Panc1 (cell line): ENCODE results near the gene DCAF16. TPM values are rescaled to one million over a fixed set of nuclear protein-coding genes. Genes with fewer than 3 reads are reported as not detected.

ENCODE experiments used
- ATAC-seq: fragments of 200-7000 bp; cut with Tn5 transposase; 2 replicates; pipeline ENCODE4 v1.9.1; 2020; ENCODE audit warnings: mild to moderate bottlenecking, moderate library complexity
- BruUV-seq: library from RNA; stranded (reverse); fragments of 400-500 nt; replicated peaks from 2 replicates; lab custom pipeline; 2021; lab: Mats Ljungman, UMichigan
- CTCF ChIA-PET: fragments of 300-600 bp; sonication (Branson Sonifier 250); formaldehyde crosslinking; loops from one replicate; lab custom pipeline; 2022; ENCODE audit warnings: antibody characterized with exemption; lab: Charles Lee
- POLR2A ChIA-PET: fragments of 300-600 bp; sonication (Branson Sonifier 250); formaldehyde crosslinking; loops from one replicate; lab custom pipeline; 2022; ENCODE audit warnings: antibody characterized with exemption; lab: Charles Lee
- DNase-seq: peaks from one replicate; pipeline ENCODE4 v3.0.0-alpha.2; 2010; ENCODE audit warnings: low read depth, low spot score
- H3K27ac ChIP-seq: 2 replicates; pipeline ENCODE4 v1.5.1; 2011; ENCODE audit warnings: mild to moderate bottlenecking, low read length, inconsistent platforms
- H3K27me3 ChIP-seq: fragments of 200-500 bp; sonication (Bioruptor generic); 2 replicates; pipeline ENCODE4 v1.6.0; 2014; ENCODE audit warnings: low read length, inconsistent platforms; ENCODE audit not compliant: control insufficient read depth, insufficient read depth
- H3K36me3 ChIP-seq: fragments of 200-500 bp; sonication (Bioruptor generic); 2 replicates; pipeline ENCODE4 v1.5.1; 2014; ENCODE audit warnings: inconsistent platforms, mild to moderate bottlenecking, low read length, moderate library complexity; ENCODE audit not compliant: control insufficient read depth, insufficient read depth
- H3K4me1 ChIP-seq: 2 replicates; pipeline ENCODE4 v1.5.1; 2011; ENCODE audit warnings: inconsistent platforms, mild to moderate bottlenecking, low read length, moderate library complexity; ENCODE audit not compliant: control insufficient read depth, insufficient read depth
- H3K4me3 ChIP-seq, 2 experiments: 2 replicates each; pipeline ENCODE4 v1.5.1; 2011 to 2012; ENCODE audit warnings: low read depth in 2 of 2, low read length in 2 of 2, mild to moderate bottlenecking in 2 of 2, inconsistent platforms in 1 of 2, moderate library complexity in 1 of 2
- H3K9me3 ChIP-seq: fragments of 200-500 bp; sonication (Bioruptor generic); 2 replicates; pipeline ENCODE4 v1.5.1; 2014; ENCODE audit warnings: low read depth, mild to moderate bottlenecking, inconsistent platforms, low read length, moderate library complexity; ENCODE audit not compliant: control insufficient read depth, insufficient read depth
- POLR2AphosphoS5 ChIP-seq: IDR thresholded peaks from 2 replicates; pipeline ENCODE4 v1.6.1; 2012; ENCODE audit warnings: mild to moderate bottlenecking, low read depth, low read length, moderate library complexity
- SIN3A ChIP-seq: IDR thresholded peaks from 2 replicates; pipeline ENCODE4 v1.6.1; 2012; ENCODE audit warnings: low read depth, mild to moderate bottlenecking, low read length, moderate library complexity, borderline replicate concordance; ENCODE audit not compliant: insufficient read depth
- TCF7L2 ChIP-seq: IDR thresholded peaks from 2 replicates; pipeline ENCODE4 v1.6.1; 2011; ENCODE audit warnings: mild to moderate bottlenecking, low read depth, low read length, inconsistent platforms
- in situ Hi-C: cut with HindIII; loops from 2 replicates; pipeline ENCODE4 v1.10.0; 2016; ENCODE audit warnings: low sequenced_read_pairs, low pct_unique_long_range_greater_than_20kb
- intact Hi-C: fragments of 100-400 bp; cut with micrococcal nuclease; formaldehyde crosslinking; loops from one replicate; pipeline ENCODE4 v1.10.0; 2022; ENCODE audit not compliant: unreplicated experiment
- total RNA-seq: library from RNA; stranded (reverse); gene quantifications from one replicate; pipeline ENCODE4 v1.2.1, GENCODE V29; 2021; ENCODE audit not compliant: unreplicated experiment
- TF ChIP-seq, protein P1 (sequence below), 2 experiments: IDR thresholded peaks; 2 replicates each; pipeline ENCODE4 v1.6.1; 2011 to 2012; ENCODE audit warnings: low read depth in 2 of 2, control low read depth in 1 of 2, low read length in 1 of 2, mild to moderate bottlenecking in 1 of 2, moderate library complexity in 1 of 2; ENCODE audit not compliant: insufficient read depth in 1 of 2
- TF ChIP-seq, protein P2 (sequence below): fragments of 450-650 bp; IDR thresholded peaks from 2 replicates; pipeline ENCODE4 v1.5.1; 2017; ENCODE audit warnings: mild to moderate bottlenecking

Gene DCAF16
- total RNA-seq, 1 experiment from 2014 or later, result 28.6 TPM

DNA sequence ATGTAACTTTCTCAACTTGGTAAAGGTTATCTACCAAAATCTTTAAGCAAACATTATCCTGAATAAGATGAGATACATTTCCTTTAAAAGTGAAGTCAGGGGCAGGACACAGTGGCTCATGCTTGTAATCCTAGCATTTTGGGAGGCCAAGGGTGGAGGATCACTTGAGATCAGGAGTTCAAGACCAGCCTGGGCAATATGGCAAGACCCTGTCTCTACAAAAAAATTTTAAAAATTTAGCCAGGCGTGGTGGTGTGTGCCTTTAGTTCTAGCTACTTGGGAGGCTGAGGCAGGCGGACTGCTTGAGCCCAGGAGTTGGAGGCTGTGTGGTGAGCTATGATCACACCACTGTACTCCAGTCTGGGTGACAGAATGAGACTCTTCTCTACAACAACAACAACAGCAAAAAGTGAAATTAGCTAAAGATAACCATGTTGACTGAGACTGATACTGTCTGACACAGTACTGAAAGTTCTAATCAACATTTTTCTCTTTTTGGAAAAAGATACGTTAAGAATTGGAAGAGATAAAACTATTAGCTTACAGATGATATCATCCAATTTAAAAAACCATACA, 4.9 kb downstream of the DCAF16 start:
- Histone ChIP-seq H3K36me3 (peaks cover 20% of the 10 kb centered on the region), H3K9me3 (no peaks in the 10 kb centered on the region), H3K27me3 (no peaks in the 10 kb centered on the region), H3K27ac (no peak overlapping the region), H3K4me1 (peaks cover 8% of the 10 kb centered on the region), H3K4me3 (no peak overlapping the region)
- DNase-seq (no peak), ATAC-seq (no peak)
- in situ Hi-C loops (no loop called here), intact Hi-C loops (loop anchor here (5.0 kb wide), 1 partner anchor 258 kb away; no protein-coding TSS in a partner anchor)
- POLR2A ChIA-PET, result no interaction called here
- BruUV-seq, result no TSS peak
- CTCF ChIA-PET, result interaction anchor here (0.7 kb wide), 1 partner anchor 252 kb away, joined by 9 read pairs; no protein-coding TSS in a partner anchor
- TF ChIP-seq POLR2AphosphoS5 (no peak), SIN3A (no peak), TCF7L2 (no peak)
- TF ChIP-seq, protein P1, sequence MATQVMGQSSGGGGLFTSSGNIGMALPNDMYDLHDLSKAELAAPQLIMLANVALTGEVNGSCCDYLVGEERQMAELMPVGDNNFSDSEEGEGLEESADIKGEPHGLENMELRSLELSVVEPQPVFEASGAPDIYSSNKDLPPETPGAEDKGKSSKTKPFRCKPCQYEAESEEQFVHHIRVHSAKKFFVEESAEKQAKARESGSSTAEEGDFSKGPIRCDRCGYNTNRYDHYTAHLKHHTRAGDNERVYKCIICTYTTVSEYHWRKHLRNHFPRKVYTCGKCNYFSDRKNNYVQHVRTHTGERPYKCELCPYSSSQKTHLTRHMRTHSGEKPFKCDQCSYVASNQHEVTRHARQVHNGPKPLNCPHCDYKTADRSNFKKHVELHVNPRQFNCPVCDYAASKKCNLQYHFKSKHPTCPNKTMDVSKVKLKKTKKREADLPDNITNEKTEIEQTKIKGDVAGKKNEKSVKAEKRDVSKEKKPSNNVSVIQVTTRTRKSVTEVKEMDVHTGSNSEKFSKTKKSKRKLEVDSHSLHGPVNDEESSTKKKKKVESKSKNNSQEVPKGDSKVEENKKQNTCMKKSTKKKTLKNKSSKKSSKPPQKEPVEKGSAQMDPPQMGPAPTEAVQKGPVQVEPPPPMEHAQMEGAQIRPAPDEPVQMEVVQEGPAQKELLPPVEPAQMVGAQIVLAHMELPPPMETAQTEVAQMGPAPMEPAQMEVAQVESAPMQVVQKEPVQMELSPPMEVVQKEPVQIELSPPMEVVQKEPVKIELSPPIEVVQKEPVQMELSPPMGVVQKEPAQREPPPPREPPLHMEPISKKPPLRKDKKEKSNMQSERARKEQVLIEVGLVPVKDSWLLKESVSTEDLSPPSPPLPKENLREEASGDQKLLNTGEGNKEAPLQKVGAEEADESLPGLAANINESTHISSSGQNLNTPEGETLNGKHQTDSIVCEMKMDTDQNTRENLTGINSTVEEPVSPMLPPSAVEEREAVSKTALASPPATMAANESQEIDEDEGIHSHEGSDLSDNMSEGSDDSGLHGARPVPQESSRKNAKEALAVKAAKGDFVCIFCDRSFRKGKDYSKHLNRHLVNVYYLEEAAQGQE (IDR thresholded peaks at IDR 0.05; ENCODE audit: insufficient read depth in 1 of 2, low read depth in 2 of 2, low read length in 1 of 2), result no peak
- TF ChIP-seq, protein P2, sequence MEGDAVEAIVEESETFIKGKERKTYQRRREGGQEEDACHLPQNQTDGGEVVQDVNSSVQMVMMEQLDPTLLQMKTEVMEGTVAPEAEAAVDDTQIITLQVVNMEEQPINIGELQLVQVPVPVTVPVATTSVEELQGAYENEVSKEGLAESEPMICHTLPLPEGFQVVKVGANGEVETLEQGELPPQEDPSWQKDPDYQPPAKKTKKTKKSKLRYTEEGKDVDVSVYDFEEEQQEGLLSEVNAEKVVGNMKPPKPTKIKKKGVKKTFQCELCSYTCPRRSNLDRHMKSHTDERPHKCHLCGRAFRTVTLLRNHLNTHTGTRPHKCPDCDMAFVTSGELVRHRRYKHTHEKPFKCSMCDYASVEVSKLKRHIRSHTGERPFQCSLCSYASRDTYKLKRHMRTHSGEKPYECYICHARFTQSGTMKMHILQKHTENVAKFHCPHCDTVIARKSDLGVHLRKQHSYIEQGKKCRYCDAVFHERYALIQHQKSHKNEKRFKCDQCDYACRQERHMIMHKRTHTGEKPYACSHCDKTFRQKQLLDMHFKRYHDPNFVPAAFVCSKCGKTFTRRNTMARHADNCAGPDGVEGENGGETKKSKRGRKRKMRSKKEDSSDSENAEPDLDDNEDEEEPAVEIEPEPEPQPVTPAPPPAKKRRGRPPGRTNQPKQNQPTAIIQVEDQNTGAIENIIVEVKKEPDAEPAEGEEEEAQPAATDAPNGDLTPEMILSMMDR, result no peak

DNA sequence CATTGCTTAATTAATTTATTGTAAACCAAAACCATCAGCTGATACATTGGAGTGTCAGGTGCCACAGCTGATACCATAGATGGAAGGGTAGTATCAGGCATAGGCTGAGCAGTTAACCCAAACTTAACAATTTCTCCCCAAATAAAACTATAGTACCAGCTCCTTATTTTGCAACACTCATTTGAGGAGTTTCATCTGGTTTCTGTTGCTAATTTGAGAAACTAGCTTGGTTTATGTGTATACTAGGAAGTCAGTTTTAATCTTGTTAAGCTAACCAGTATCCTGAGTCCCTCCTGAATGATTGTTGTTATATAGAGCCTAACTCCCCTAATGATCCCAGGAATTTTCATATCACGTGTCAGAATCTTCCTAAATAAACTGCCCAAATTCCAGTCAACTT, 12.7 kb downstream of the DCAF16 start:
- H3K27me3 ChIP-seq, result no peaks in the 10 kb centered on the region
- H3K4me1 ChIP-seq, result no peaks in the 10 kb centered on the region
- no peaks in the 10 kb centered on the region; the same call in 1 of the 2 replicates for H3K36me3 ChIP-seq
- H3K9me3 ChIP-seq, result no peaks in the 10 kb centered on the region
- BruUV-seq, result no TSS peak
- ATAC-seq (no peak), DNase-seq (no peak)
- TF ChIP-seq TCF7L2 (no peak), SIN3A (no peak), POLR2AphosphoS5 (no peak)
- TF ChIP-seq, protein P2, result no peak
- TF ChIP-seq, protein P1 (IDR thresholded peaks at IDR 0.05; ENCODE audit: insufficient read depth in 1 of 2, low read depth in 2 of 2, low read length in 1 of 2), result no peak
- intact Hi-C loops, result no loop called here
- H3K27ac ChIP-seq, result no peak overlapping the region
- CTCF ChIA-PET, result no interaction called here
- POLR2A ChIA-PET, result no interaction called here
- in situ Hi-C loops, result no loop called here
- H3K4me3 ChIP-seq, result no peak overlapping the region
